Measurements from ENCODE around the gene STN1.

STN1 gene

GRCh38 chr10:103942866-103943265 lies 24.9 kb upstream of the STN1 start:
- H3K9ac ChIP-seq (ENCODE audit: low read length) = no peak overlapping the region
- no peaks in the 10 kb centered on the region for H3K36me3 ChIP-seq (ENCODE audit: control insufficient read depth, insufficient read depth, low read length, severe bottlenecking)
- H3K4me1 ChIP-seq (ENCODE audit: control insufficient read depth, insufficient read depth, low read length) = no peaks in the 10 kb centered on the region
- DNase-seq (ENCODE audit: low read depth) = no peak
- no peaks in the 10 kb centered on the region for H3K27me3 ChIP-seq (replicated peaks; ENCODE audit: control insufficient read depth, insufficient read depth, low read length)
- no peaks in the 10 kb centered on the region for H3K9me3 ChIP-seq (ENCODE audit: control insufficient read depth, low read length)
- no peak overlapping the region for H3K4me3 ChIP-seq (ENCODE audit: low read length)

- no peaks in the 10 kb centered on the region for H3K4me1 ChIP-seq (ENCODE audit: control insufficient read depth, insufficient read depth, low read length)
- no peak overlapping the region for H3K9ac ChIP-seq (ENCODE audit: low read length)
- H3K4me3 ChIP-seq (ENCODE audit: low read length) = no peak overlapping the region
- DNase-seq (ENCODE audit: low read depth) = no peak
- H3K27me3 ChIP-seq (replicated peaks; ENCODE audit: control insufficient read depth, insufficient read depth, low read length) = no peaks in the 10 kb centered on the region
- no peaks in the 10 kb centered on the region for H3K36me3 ChIP-seq (ENCODE audit: control insufficient read depth, insufficient read depth, low read length, severe bottlenecking)
- H3K9me3 ChIP-seq (ENCODE audit: control insufficient read depth, low read length) = no peaks in the 10 kb centered on the region
These were observed 23.8 kb upstream of the STN1 start for GRCh38 chr10:103941801-103942200.

GRCh38 chr10:103939522-103939921 lies 21.5 kb upstream of the STN1 start:
- no peak overlapping the region for H3K9ac ChIP-seq (ENCODE audit: low read length)
- no peak overlapping the region for H3K4me3 ChIP-seq (ENCODE audit: low read length)
- no peaks in the 10 kb centered on the region for H3K4me1 ChIP-seq (ENCODE audit: control insufficient read depth, insufficient read depth, low read length)
- H3K27me3 ChIP-seq (replicated peaks; ENCODE audit: control insufficient read depth, insufficient read depth, low read length) = no peaks in the 10 kb centered on the region
- H3K9me3 ChIP-seq (ENCODE audit: control insufficient read depth, low read length) = no peaks in the 10 kb centered on the region
- DNase-seq (ENCODE audit: low read depth) = no peak
- H3K36me3 ChIP-seq (ENCODE audit: control insufficient read depth, insufficient read depth, low read length, severe bottlenecking) = no peaks in the 10 kb centered on the region

- no peak for DNase-seq (ENCODE audit: low read depth)
- Histone ChIP-seq H3K27me3 (replicated peaks; ENCODE audit: control insufficient read depth, insufficient read depth, low read length) (no peaks in the 10 kb centered on the region), H3K4me1 (ENCODE audit: control insufficient read depth, insufficient read depth, low read length) (no peaks in the 10 kb centered on the region), H3K9ac (ENCODE audit: low read length) (no peak overlapping the region), H3K9me3 (ENCODE audit: control insufficient read depth, low read length) (no peaks in the 10 kb centered on the region), H3K4me3 (ENCODE audit: low read length) (no peak overlapping the region), H3K36me3 (ENCODE audit: control insufficient read depth, insufficient read depth, low read length, severe bottlenecking) (no peaks in the 10 kb centered on the region)
These were observed 18.0 kb upstream of the STN1 start for GRCh38 chr10:103936022-103936421.

- H3K36me3 ChIP-seq (ENCODE audit: control insufficient read depth, insufficient read depth, low read length, severe bottlenecking) = no peaks in the 10 kb centered on the region
- no peak for DNase-seq (ENCODE audit: low read depth)
- no peaks in the 10 kb centered on the region for H3K4me1 ChIP-seq (ENCODE audit: control insufficient read depth, insufficient read depth, low read length)
- no peaks in the 10 kb centered on the region for H3K27me3 ChIP-seq (replicated peaks; ENCODE audit: control insufficient read depth, insufficient read depth, low read length)
- H3K9me3 ChIP-seq (ENCODE audit: control insufficient read depth, low read length) = no peaks in the 10 kb centered on the region
- no peak overlapping the region for H3K9ac ChIP-seq (ENCODE audit: low read length)
- no peak overlapping the region for H3K4me3 ChIP-seq (ENCODE audit: low read length)
These were observed 16.3 kb upstream of the STN1 start for GRCh38 chr10:103934308-103934707.

- DNase-seq (ENCODE audit: low read depth) = no peak
- Histone ChIP-seq H3K27me3 (replicated peaks; ENCODE audit: control insufficient read depth, insufficient read depth, low read length) (no peaks in the 10 kb centered on the region), H3K36me3 (ENCODE audit: control insufficient read depth, insufficient read depth, low read length, severe bottlenecking) (no peaks in the 10 kb centered on the region), H3K9me3 (ENCODE audit: control insufficient read depth, low read length) (no peaks in the 10 kb centered on the region), H3K4me3 (ENCODE audit: low read length) (no peak overlapping the region), H3K9ac (ENCODE audit: low read length) (no peak overlapping the region), H3K4me1 (ENCODE audit: control insufficient read depth, insufficient read depth, low read length) (no peaks in the 10 kb centered on the region)
These were observed 15.7 kb upstream of the STN1 start for GRCh38 chr10:103933557-103934121.

GRCh38 chr10:103932971-103933370 lies 15.0 kb upstream of the STN1 start:
- no peak for DNase-seq (ENCODE audit: low read depth)
- Histone ChIP-seq H3K4me1 (ENCODE audit: control insufficient read depth, insufficient read depth, low read length) (no peaks in the 10 kb centered on the region), H3K9me3 (ENCODE audit: control insufficient read depth, low read length) (no peaks in the 10 kb centered on the region), H3K9ac (ENCODE audit: low read length) (no peak overlapping the region), H3K36me3 (ENCODE audit: control insufficient read depth, insufficient read depth, low read length, severe bottlenecking) (no peaks in the 10 kb centered on the region), H3K27me3 (replicated peaks; ENCODE audit: control insufficient read depth, insufficient read depth, low read length) (no peaks in the 10 kb centered on the region), H3K4me3 (ENCODE audit: low read length) (no peak overlapping the region)

GRCh38 chr10:103932271-103932670 lies 14.3 kb upstream of the STN1 start:
- no peaks in the 10 kb centered on the region for H3K4me1 ChIP-seq (ENCODE audit: control insufficient read depth, insufficient read depth, low read length)
- H3K9ac ChIP-seq (ENCODE audit: low read length) = no peak overlapping the region
- no peaks in the 10 kb centered on the region for H3K9me3 ChIP-seq (ENCODE audit: control insufficient read depth, low read length)
- no peak overlapping the region for H3K4me3 ChIP-seq (ENCODE audit: low read length)
- DNase-seq (ENCODE audit: low read depth) = no peak
- H3K27me3 ChIP-seq (replicated peaks; ENCODE audit: control insufficient read depth, insufficient read depth, low read length) = no peaks in the 10 kb centered on the region
- no peaks in the 10 kb centered on the region for H3K36me3 ChIP-seq (ENCODE audit: control insufficient read depth, insufficient read depth, low read length, severe bottlenecking)

GRCh38 chr10:103931603-103932002 lies 13.6 kb upstream of the STN1 start:
- H3K36me3 ChIP-seq (ENCODE audit: control insufficient read depth, insufficient read depth, low read length, severe bottlenecking) = no peaks in the 10 kb centered on the region
- DNase-seq (ENCODE audit: low read depth) = no peak
- no peaks in the 10 kb centered on the region for H3K9me3 ChIP-seq (ENCODE audit: control insufficient read depth, low read length)
- no peaks in the 10 kb centered on the region for H3K4me1 ChIP-seq (ENCODE audit: control insufficient read depth, insufficient read depth, low read length)
- H3K27me3 ChIP-seq (replicated peaks; ENCODE audit: control insufficient read depth, insufficient read depth, low read length) = no peaks in the 10 kb centered on the region
- H3K9ac ChIP-seq (ENCODE audit: low read length) = no peak overlapping the region
- H3K4me3 ChIP-seq (ENCODE audit: low read length) = no peak overlapping the region

- no peak overlapping the region for H3K9ac ChIP-seq (ENCODE audit: low read length)
- H3K4me1 ChIP-seq (ENCODE audit: control insufficient read depth, insufficient read depth, low read length) = no peaks in the 10 kb centered on the region
- H3K27me3 ChIP-seq (replicated peaks; ENCODE audit: control insufficient read depth, insufficient read depth, low read length) = no peaks in the 10 kb centered on the region
- H3K36me3 ChIP-seq (ENCODE audit: control insufficient read depth, insufficient read depth, low read length, severe bottlenecking) = no peaks in the 10 kb centered on the region
- H3K9me3 ChIP-seq (ENCODE audit: control insufficient read depth, low read length) = no peaks in the 10 kb centered on the region
- DNase-seq (ENCODE audit: low read depth) = no peak
- no peak overlapping the region for H3K4me3 ChIP-seq (ENCODE audit: low read length)
These were observed 12.9 kb upstream of the STN1 start for GRCh38 chr10:103930881-103931280.

GRCh38 chr10:103930449-103930848 lies 12.5 kb upstream of the STN1 start:
- H3K4me1 ChIP-seq (ENCODE audit: control insufficient read depth, insufficient read depth, low read length) = no peaks in the 10 kb centered on the region
- H3K4me3 ChIP-seq (ENCODE audit: low read length) = no peak overlapping the region
- H3K9ac ChIP-seq (ENCODE audit: low read length) = no peak overlapping the region
- no peak for DNase-seq (ENCODE audit: low read depth)
- H3K27me3 ChIP-seq (replicated peaks; ENCODE audit: control insufficient read depth, insufficient read depth, low read length) = no peaks in the 10 kb centered on the region
- H3K36me3 ChIP-seq (ENCODE audit: control insufficient read depth, insufficient read depth, low read length, severe bottlenecking) = no peaks in the 10 kb centered on the region
- H3K9me3 ChIP-seq (ENCODE audit: control insufficient read depth, low read length) = no peaks in the 10 kb centered on the region

- Histone ChIP-seq H3K4me1 (ENCODE audit: control insufficient read depth, insufficient read depth, low read length) (no peaks in the 10 kb centered on the region), H3K9ac (ENCODE audit: low read length) (no peak overlapping the region), H3K36me3 (ENCODE audit: control insufficient read depth, insufficient read depth, low read length, severe bottlenecking) (no peaks in the 10 kb centered on the region), H3K4me3 (ENCODE audit: low read length) (no peak overlapping the region), H3K9me3 (ENCODE audit: control insufficient read depth, low read length) (no peaks in the 10 kb centered on the region), H3K27me3 (replicated peaks; ENCODE audit: control insufficient read depth, insufficient read depth, low read length) (no peaks in the 10 kb centered on the region)
- DNase-seq (ENCODE audit: low read depth) = no peak
These were observed 11.5 kb upstream of the STN1 start for GRCh38 chr10:103929381-103929921.

All from adipocyte (in vitro differentiated cells).